Stimulated activated CD4-positive, alpha-beta T cell treated with anti-CD3 and anti-CD28 coated beads, Interleukin-15, amount 100 ng/mL, for 48 hours (primary cell): ENCODE measurements around the gene SLC22A15.
A peak's percentile ranks its signal among the peaks of the same experiment; 100 is the strongest.
"Not testable (repeated sequence)": the region's sequence is repeated elsewhere in the genome, so short reads cannot be mapped to it uniquely, and the experiment has no call there.

Experiments used
- DNase-seq, 2 donors: peaks; one replicate each; pipeline ENCODE4 v3.0.0-alpha.2; 2020; ENCODE audit warnings: low read depth in 2 of 2

SLC22A15 gene

GRCh38 chr1:115980998-115981993, 5.0 kb downstream of the SLC22A15 start:
- peak in 1 of 2 donors; percentile 7 for DNase-seq

GRCh38 chr1:115982400-115982799, 6.1 kb downstream of the SLC22A15 start:
- DNase-seq, result no peak

- DNase-seq, result no peak
Observed at GRCh38 chr1:115983584-115983983, 7.3 kb downstream of the SLC22A15 start.

GRCh38 chr1:115987623-115988022, 11.3 kb downstream of the SLC22A15 start:
- DNase-seq, result no peak

GRCh38 chr1:115988953-115989352, 12.6 kb downstream of the SLC22A15 start:
- DNase-seq, result no peak

GRCh38 chr1:115989699-115990098, 13.4 kb downstream of the SLC22A15 start:
- no peak for DNase-seq

- DNase-seq, result no peak
Observed at GRCh38 chr1:115991909-115992308, 15.6 kb downstream of the SLC22A15 start.

- not testable (repeated sequence) for DNase-seq
Observed at GRCh38 chr1:115997921-115998320, 21.6 kb downstream of the SLC22A15 start.

- no peak for DNase-seq
Observed at GRCh38 chr1:116001739-116002487, 25.6 kb downstream of the SLC22A15 start.

GRCh38 chr1:116002781-116003420, 26.6 kb downstream of the SLC22A15 start:
- DNase-seq, result no peak

- DNase-seq, result no peak
Observed at GRCh38 chr1:116003823-116004222, 27.5 kb downstream of the SLC22A15 start.

GRCh38 chr1:116006486-116006964, 30.2 kb downstream of the SLC22A15 start:
- DNase-seq, result no peak

GRCh38 chr1:116008656-116009390, 32.5 kb downstream of the SLC22A15 start:
- no peak for DNase-seq

- no peak for DNase-seq
Observed at GRCh38 chr1:116012716-116013115, 36.4 kb downstream of the SLC22A15 start.

GRCh38 chr1:116015679-116016078, 39.4 kb downstream of the SLC22A15 start:
- DNase-seq, result no peak

- DNase-seq, result no peak
Observed at GRCh38 chr1:116018007-116018406, 41.7 kb downstream of the SLC22A15 start.

GRCh38 chr1:116019653-116020253, 43.4 kb downstream of the SLC22A15 start:
- DNase-seq, result no peak

GRCh38 chr1:116020668-116021272, 44.5 kb downstream of the SLC22A15 start:
- peak; percentile 9 to 21 for DNase-seq

- DNase-seq, result no peak
Observed at GRCh38 chr1:116024626-116025025, 48.3 kb downstream of the SLC22A15 start.

- no peak for DNase-seq
Observed at GRCh38 chr1:116026631-116027030, 50.3 kb downstream of the SLC22A15 start.
